HCT116 (cell line): ENCODE results near the gene LIPM.

ENCODE experiments used
- CBX3 ChIP-seq: IDR thresholded peaks from 2 replicates; pipeline ENCODE4 v1.6.1; 2012; ENCODE audit warnings: low read depth
- CTCF ChIP-seq, 3 experiments: fragments of 200-600 bp in 1 of 3; sonication (generic) in 1 of 3; IDR thresholded peaks in 2 of 3; conservative IDR thresholded peaks in 1 of 3; 2 replicates each; pipeline ENCODE4 v1.5.1; 2012 to 2017; ENCODE audit warnings: low read depth in 2 of 3, low read length in 2 of 3, antibody characterized with exemption in 1 of 3, borderline replicate concordance in 1 of 3, control low read depth in 1 of 3, mild to moderate bottlenecking in 1 of 3, mixed read lengths in 1 of 3, mixed run types in 1 of 3, moderate library complexity in 1 of 3; ENCODE audit not compliant: insufficient read depth in 1 of 3
- ELF1 ChIP-seq: IDR thresholded peaks from 2 replicates; pipeline ENCODE4 v1.6.1; 2012; ENCODE audit warnings: low read depth, borderline replicate concordance
- EZH2 ChIP-seq: fragments of 200-600 bp; sonication (generic); IDR thresholded peaks from 2 replicates; pipeline ENCODE4 v1.6.1; 2017; ENCODE audit warnings: antibody characterized with exemption, mixed run types
- FOSL1 ChIP-seq: IDR thresholded peaks from 2 replicates; pipeline ENCODE4 v1.6.1; 2012; ENCODE audit warnings: low read depth
- JUND ChIP-seq: IDR thresholded peaks from 2 replicates; pipeline ENCODE4 v1.6.1; 2012
- POLR2A ChIP-seq: IDR thresholded peaks from 2 replicates; pipeline ENCODE4 v1.7.0; 2011; ENCODE audit warnings: borderline replicate concordance; ENCODE audit not compliant: insufficient read depth, insufficient read length; ENCODE audit errors: extremely low read depth
- POLR2AphosphoS5 ChIP-seq: IDR thresholded peaks from 2 replicates; pipeline ENCODE4 v1.6.1; 2011; ENCODE audit warnings: mild to moderate bottlenecking, low read depth, low read length, moderate library complexity
- RAD21 ChIP-seq: IDR thresholded peaks from 2 replicates; pipeline ENCODE4 v1.6.1; 2012; ENCODE audit warnings: low read depth, mild to moderate bottlenecking
- SIN3A ChIP-seq: IDR thresholded peaks from 2 replicates; pipeline ENCODE4 v1.6.1; 2012; ENCODE audit warnings: low read depth

GRCh38 chr10:88854684-88855083 is 52.2 kb downstream of the LIPM start:
- TF ChIP-seq RAD21 (no peak), CTCF (IDR thresholded peaks at IDR 0.05 in 2 of 3, conservative IDR thresholded peaks at IDR 0.05 in 1 of 3; ENCODE audit: borderline replicate concordance in 1 of 3, insufficient read depth in 1 of 3, low read depth in 2 of 3, low read length in 2 of 3) (no peak), POLR2A (no peak), JUND (no peak), SIN3A (no peak), EZH2 (no peak), FOSL1 (no peak), CBX3 (no peak), POLR2AphosphoS5 (no peak), ELF1 (no peak)
